GM21390 (cell line): Measurements from ENCODE around the gene VEZF1.

ENCODE experiments used
- ATAC-seq: cut with Tn5 transposase; IDR thresholded peaks from one replicate; pipeline ENCODE4 v1.9.1; 2021; ENCODE audit not compliant: unreplicated experiment

Gene VEZF1

GRCh38 chr17:57987581-57988300 lies at the start of gene VEZF1:
Gene VEZF1 (minus strand): TSS chr17:57988254. CDS start chr17:57988111, 143 bp downstream.
- peak; percentile 62 for ATAC-seq

- no peak for ATAC-seq
Measured at GRCh38 chr17:58032691-58033415, 44.8 kb upstream of the VEZF1 start.

GRCh38 chr17:58028578-58028977 lies 40.5 kb upstream of the VEZF1 start:
- ATAC-seq = no peak

GRCh38 chr17:58020401-58020800 lies 32.3 kb upstream of the VEZF1 start:
- no peak for ATAC-seq

- no peak for ATAC-seq
Measured at GRCh38 chr17:58019521-58019920, 31.5 kb upstream of the VEZF1 start.

GRCh38 chr17:58019039-58019438 lies 31.0 kb upstream of the VEZF1 start:
- no peak for ATAC-seq

- no peak for ATAC-seq
Measured at GRCh38 chr17:58010067-58010799, 22.2 kb upstream of the VEZF1 start.

- peak; percentile 29 for ATAC-seq
Measured at GRCh38 chr17:58007781-58008706, 20.0 kb upstream of the VEZF1 start.

- ATAC-seq = peak; percentile 86
Measured at GRCh38 chr17:58006924-58007780, 19.1 kb upstream of the VEZF1 start, which contains the start of gene SRSF1. Gene SRSF1 (minus strand): TSS chr17:58007246. CDS start chr17:58007137, 109 bp downstream.

- peak; percentile 31 for ATAC-seq
Measured at GRCh38 chr17:58006560-58006923, 18.5 kb upstream of the VEZF1 start.

- no peak for ATAC-seq
Measured at GRCh38 chr17:58005728-58006559, 17.9 kb upstream of the VEZF1 start.

GRCh38 chr17:58005031-58005727 lies 17.1 kb upstream of the VEZF1 start:
- no peak for ATAC-seq

GRCh38 chr17:58004060-58004459 lies 16.0 kb upstream of the VEZF1 start:
- no peak for ATAC-seq

GRCh38 chr17:58002973-58003372 lies 14.9 kb upstream of the VEZF1 start:
- ATAC-seq = no peak

GRCh38 chr17:58002154-58002948 lies 14.3 kb upstream of the VEZF1 start:
- ATAC-seq = no peak

- ATAC-seq = no peak
Measured at GRCh38 chr17:58001461-58002124, 13.5 kb upstream of the VEZF1 start.

- no peak for ATAC-seq
Measured at GRCh38 chr17:57999496-58000017, 11.5 kb upstream of the VEZF1 start.
